MCF 10A (cell line): ENCODE measurements around the gene DPF1. TPM values are rescaled to one million over a fixed set of nuclear protein-coding genes. Genes with fewer than 3 reads are reported as not detected.
A peak's percentile ranks its signal among the peaks of the same experiment; 100 is the strongest.
"Not testable (repeated sequence)": the region's sequence is repeated elsewhere in the genome, so short reads cannot be mapped to it uniquely, and the experiment has no call there.

Source experiments
- BruUV-seq: library from RNA; stranded (reverse); fragments of 400-500 nt; replicated peaks from 2 replicates; lab custom pipeline; 2021; lab: Mats Ljungman, UMichigan
- CTCF ChIA-PET: fragments of 300-600 bp; sonication (Branson Sonifier 250); formaldehyde crosslinking; extraction: SDS; loops from one replicate; lab custom pipeline; 2021; ENCODE audit warnings: antibody characterized with exemption, inconsistent platforms; lab: Yijun Ruan, JAX
- POLR2A ChIA-PET: fragments of 300-600, 350-650 bp; sonication (Branson Sonifier 250); formaldehyde crosslinking; extraction: SDS; loops from one replicate; lab custom pipeline; 2020; ENCODE audit warnings: antibody characterized with exemption, inconsistent platforms; lab: Yijun Ruan, JAX
- DNase-seq: peaks from one replicate; pipeline ENCODE4 v3.0.0-alpha.2; 2018; ENCODE audit not compliant: unreplicated experiment
- H3K27ac Mint-ChIP-seq: one replicate; pipeline ENCODE4 v1.8.0; 2022; ENCODE audit warnings: mild to moderate bottlenecking, low read depth, mixed read lengths; ENCODE audit not compliant: unreplicated experiment
- H3K27me3 Mint-ChIP-seq: one replicate; pipeline ENCODE4 v1.8.0; 2022; ENCODE audit warnings: mixed read lengths; ENCODE audit not compliant: insufficient read depth, unreplicated experiment
- H3K36me3 Mint-ChIP-seq: one replicate; pipeline ENCODE4 v1.8.0; 2022; ENCODE audit warnings: mild to moderate bottlenecking, moderate library complexity, mixed read lengths; ENCODE audit not compliant: insufficient read depth, unreplicated experiment
- H3K4me1 Mint-ChIP-seq: one replicate; pipeline ENCODE4 v1.8.0; 2022; ENCODE audit warnings: mixed read lengths; ENCODE audit not compliant: insufficient read depth, unreplicated experiment
- H3K4me3 Mint-ChIP-seq: one replicate; pipeline ENCODE4 v1.8.0; 2022; ENCODE audit warnings: mild to moderate bottlenecking, moderate library complexity, mixed read lengths; ENCODE audit not compliant: unreplicated experiment
- H3K9me3 Mint-ChIP-seq: one replicate; pipeline ENCODE4 v1.8.0; 2022; ENCODE audit warnings: mixed read lengths; ENCODE audit not compliant: unreplicated experiment
- intact Hi-C: fragments of 100-400 bp; cut with micrococcal nuclease; formaldehyde crosslinking; loops from 2 replicates; pipeline ENCODE4 v1.14.1; 2022
- total RNA-seq: library from RNA; stranded (reverse); gene quantifications from 2 replicates; pipeline ENCODE4 v1.2.3, GENCODE V29; 2022
- TF ChIP-seq, protein P1 (sequence below): fragments of 200-600 bp; IDR thresholded peaks from one replicate; pipeline ENCODE4 v1.8.0; 2022; ENCODE audit warnings: antibody characterized with exemption, mild to moderate bottlenecking; ENCODE audit not compliant: unreplicated experiment

Gene DPF1
- total RNA-seq, 1 experiment from 2014 or later, result 1.2 TPM

- Mint-ChIP-seq H3K4me3 (no peak overlapping the region), H3K27ac (no peak overlapping the region), H3K27me3 (peaks cover 47% of the 10 kb centered on the region), H3K9me3 (no peaks in the 10 kb centered on the region), H3K36me3 (no peaks in the 10 kb centered on the region), H3K4me1 (peaks cover 13% of the 10 kb centered on the region)
- no TSS peak for BruUV-seq
- intact Hi-C loops, result loop anchor here (5.0 to 10.0 kb wide), 4 partner anchors 87 to 705 kb away; partner anchors contain the start of genes MRPS12 and SARS2
- CTCF ChIA-PET, result interaction anchor here (0.6 to 0.8 kb wide), 3 partner anchors 10 to 241 kb away, joined by 3 read pairs; no protein-coding TSS in a partner anchor
- POLR2A ChIA-PET, result no interaction called here
- peak; percentile 59 for DNase-seq
- TF ChIP-seq, protein P1, sequence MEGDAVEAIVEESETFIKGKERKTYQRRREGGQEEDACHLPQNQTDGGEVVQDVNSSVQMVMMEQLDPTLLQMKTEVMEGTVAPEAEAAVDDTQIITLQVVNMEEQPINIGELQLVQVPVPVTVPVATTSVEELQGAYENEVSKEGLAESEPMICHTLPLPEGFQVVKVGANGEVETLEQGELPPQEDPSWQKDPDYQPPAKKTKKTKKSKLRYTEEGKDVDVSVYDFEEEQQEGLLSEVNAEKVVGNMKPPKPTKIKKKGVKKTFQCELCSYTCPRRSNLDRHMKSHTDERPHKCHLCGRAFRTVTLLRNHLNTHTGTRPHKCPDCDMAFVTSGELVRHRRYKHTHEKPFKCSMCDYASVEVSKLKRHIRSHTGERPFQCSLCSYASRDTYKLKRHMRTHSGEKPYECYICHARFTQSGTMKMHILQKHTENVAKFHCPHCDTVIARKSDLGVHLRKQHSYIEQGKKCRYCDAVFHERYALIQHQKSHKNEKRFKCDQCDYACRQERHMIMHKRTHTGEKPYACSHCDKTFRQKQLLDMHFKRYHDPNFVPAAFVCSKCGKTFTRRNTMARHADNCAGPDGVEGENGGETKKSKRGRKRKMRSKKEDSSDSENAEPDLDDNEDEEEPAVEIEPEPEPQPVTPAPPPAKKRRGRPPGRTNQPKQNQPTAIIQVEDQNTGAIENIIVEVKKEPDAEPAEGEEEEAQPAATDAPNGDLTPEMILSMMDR, result no peak
These were observed 5.6 kb upstream of the DPF1 start for GRCh38 chr19:38229585-38230073.

DNA sequence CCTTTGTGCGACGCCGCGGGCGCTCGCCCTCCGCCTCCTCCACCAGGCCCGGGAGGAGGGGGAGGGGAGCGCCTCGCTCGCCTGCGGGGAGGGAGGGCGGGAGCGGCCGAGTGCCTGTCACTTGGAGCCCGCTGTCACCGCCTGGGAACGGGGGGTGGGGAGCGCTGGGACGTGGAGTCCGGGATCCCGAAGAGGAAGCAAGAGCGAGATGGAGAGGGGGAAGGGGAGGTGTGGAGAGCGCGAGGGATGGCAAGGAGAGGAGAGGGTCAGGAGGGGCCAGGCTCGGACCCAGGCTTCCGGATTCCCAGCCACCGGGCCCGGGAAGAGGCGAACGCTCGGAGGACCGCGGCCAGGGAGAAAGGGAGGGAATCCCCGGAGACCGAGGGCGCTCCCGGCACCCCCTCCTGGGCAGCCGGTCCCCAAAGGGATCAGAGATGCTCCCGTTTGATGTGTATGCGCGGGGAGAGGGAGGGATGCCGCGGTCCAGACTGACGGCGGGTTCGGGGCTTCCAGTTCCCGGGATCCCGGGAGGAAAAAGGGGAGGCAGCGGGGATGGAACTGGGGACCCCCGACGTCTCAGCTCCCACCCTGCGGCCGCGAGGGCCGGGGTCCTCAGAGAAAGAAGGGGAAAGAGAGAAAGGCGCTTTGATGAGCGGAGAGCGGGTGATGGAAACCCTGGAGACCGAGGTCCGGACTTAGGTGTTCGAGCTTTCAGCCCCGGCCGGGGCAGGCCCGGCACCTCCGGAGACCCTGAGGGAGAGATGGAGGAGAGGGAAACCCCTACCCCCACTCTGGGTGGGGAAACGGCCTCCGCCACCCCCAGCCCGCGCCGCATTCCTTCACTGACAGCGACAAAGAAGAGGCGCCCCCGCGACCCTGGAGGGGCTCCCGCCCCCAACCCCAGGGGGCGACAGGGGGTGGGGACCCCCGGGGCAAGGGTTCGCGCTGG, 4.7 kb upstream of the DPF1 start:
- intact Hi-C loops, result no loop called here
- TF ChIP-seq, protein P1, result no peak
- ChIA-PET POLR2A (no interaction called here), CTCF (interaction anchor here (0.6 to 1.6 kb wide), 3 partner anchors 9 to 326 kb away, joined by 3 to 4 read pairs (median 3); no protein-coding TSS in a partner anchor)
- Mint-ChIP-seq H3K27ac (peak overlapping the region; percentile 49), H3K4me1 (peaks cover 19% of the 10 kb centered on the region), H3K36me3 (no peaks in the 10 kb centered on the region), H3K4me3 (peak overlapping the region; percentile 56), H3K27me3 (peaks cover 47% of the 10 kb centered on the region), H3K9me3 (no peaks in the 10 kb centered on the region)
- no peak for DNase-seq
- BruUV-seq, result no TSS peak

DNA sequence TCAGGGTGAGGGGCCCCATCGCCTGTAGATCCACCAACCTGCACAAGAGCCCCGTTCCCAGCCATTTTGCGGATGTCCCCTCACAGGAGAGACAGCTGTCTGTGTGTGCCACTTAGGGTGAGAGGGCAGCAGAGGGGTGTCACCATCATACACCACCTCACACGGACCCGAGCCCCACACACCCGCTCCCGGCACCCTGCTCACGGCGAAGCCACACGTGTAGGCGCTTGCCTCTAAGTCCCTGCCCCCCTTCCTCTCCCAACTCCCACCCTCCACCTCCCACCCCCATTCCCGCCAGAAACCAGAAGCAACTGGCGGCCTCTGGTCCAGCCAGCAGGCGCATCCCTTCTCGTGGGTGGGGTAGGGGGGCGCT, 4.0 kb upstream of the DPF1 start:
- intact Hi-C loops, result no loop called here
- no TSS peak for BruUV-seq
- no peaks in the 10 kb centered on the region for H3K36me3 Mint-ChIP-seq
- DNase-seq, result no peak
- TF ChIP-seq, protein P1, result no peak
- CTCF ChIA-PET, result interaction anchor here (0.7 to 1.6 kb wide), 5 partner anchors 11 to 325 kb away, joined by 4 to 5 read pairs (median 4); no protein-coding TSS in a partner anchor
- peaks cover 47% of the 10 kb centered on the region for H3K27me3 Mint-ChIP-seq
- no peak overlapping the region for H3K4me3 Mint-ChIP-seq
- peak overlapping the region; percentile 49 for H3K27ac Mint-ChIP-seq
- POLR2A ChIA-PET, result no interaction called here
- H3K4me1 Mint-ChIP-seq, result peaks cover 26% of the 10 kb centered on the region
- H3K9me3 Mint-ChIP-seq, result no peaks in the 10 kb centered on the region

GRCh38 chr19:38227287-38228004, 3.4 kb upstream of the DPF1 start:
- Mint-ChIP-seq H3K9me3 (no peaks in the 10 kb centered on the region), H3K36me3 (no peaks in the 10 kb centered on the region), H3K27me3 (peaks cover 47% of the 10 kb centered on the region), H3K4me1 (peaks cover 28% of the 10 kb centered on the region), H3K27ac (no peak overlapping the region), H3K4me3 (no peak overlapping the region)
- intact Hi-C loops, result no loop called here
- TF ChIP-seq, protein P1, result no peak
- POLR2A ChIA-PET, result no interaction called here
- no TSS peak for BruUV-seq
- DNase-seq, result peak; percentile 40
- CTCF ChIA-PET, result interaction anchor here (0.7 to 1.6 kb wide), 7 partner anchors 8 to 327 kb away, joined by 3 to 5 read pairs (median 4); no protein-coding TSS in a partner anchor

GRCh38 chr19:38224863-38225218, 819 bp upstream of the DPF1 start:
- H3K27me3 Mint-ChIP-seq, result peaks cover 21% of the 10 kb centered on the region

More at GRCh38 chr19:38224863-38225218, 819 bp upstream of the DPF1 start:
- H3K36me3 Mint-ChIP-seq, H3K9me3 Mint-ChIP-seq, BruUV-seq, DNase-seq, H3K27ac Mint-ChIP-seq: not testable (repeated sequence)
- CTCF ChIA-PET, result interaction anchor here (0.6 to 3.0 kb wide), 16 partner anchors 9 to 506 kb away, joined by 3 to 13 read pairs (median 4); no protein-coding TSS in a partner anchor
- peak overlapping the region; percentile 62 for H3K4me3 Mint-ChIP-seq
- POLR2A ChIA-PET, result interaction anchor here (0.7 kb wide), 1 partner anchor 244 kb away, joined by 3 read pairs; no protein-coding TSS in a partner anchor
- H3K4me1 Mint-ChIP-seq, result peaks cover 28% of the 10 kb centered on the region
- intact Hi-C loops, result loop anchor here (1.0 kb wide), 1 partner anchor 323 kb away; no protein-coding TSS in a partner anchor
